ENCODE results near the gene ANKFN1. TPM values are rescaled to one million over a fixed set of nuclear protein-coding genes. Genes with fewer than 3 reads are reported as not detected.
A peak's percentile ranks its signal among the peaks of the same experiment; 100 is the strongest.

Gene ANKFN1
- total and polyA plus RNA-seq, 10 of the 15 experiments (the other 5 are each of a cell fraction or from before 2014, with no cell fraction given): 0.19 TPM; not detected in 9

DNA sequence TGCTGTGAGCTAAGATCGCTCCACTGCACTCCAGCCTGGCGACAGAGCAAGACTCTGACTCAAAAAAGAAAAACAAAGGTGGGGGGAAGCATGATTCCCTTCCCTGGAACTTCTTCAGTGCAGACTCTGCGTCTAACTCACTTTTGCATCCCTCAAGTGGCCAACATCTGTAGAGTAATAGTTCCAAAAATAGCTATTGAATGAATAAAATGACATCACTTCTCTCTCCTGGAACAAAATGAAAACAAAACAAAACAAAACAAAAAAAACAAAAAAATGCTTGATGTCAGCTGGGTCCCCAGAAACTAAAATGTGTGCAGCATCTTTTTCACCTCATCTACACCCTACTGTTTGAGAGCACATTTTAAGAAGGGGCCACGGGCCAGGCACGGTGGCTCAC, 242.5 kb downstream of the ANKFN1 start:
- WGBS (ENCODE audit: insufficient coverage, insufficient replicate concordance, low lambda C conversion rate, missing lambda C conversion rate): 54% methylated on average over 5 of the region's 5 CpGs
- ATAC-seq: no peak

DNA sequence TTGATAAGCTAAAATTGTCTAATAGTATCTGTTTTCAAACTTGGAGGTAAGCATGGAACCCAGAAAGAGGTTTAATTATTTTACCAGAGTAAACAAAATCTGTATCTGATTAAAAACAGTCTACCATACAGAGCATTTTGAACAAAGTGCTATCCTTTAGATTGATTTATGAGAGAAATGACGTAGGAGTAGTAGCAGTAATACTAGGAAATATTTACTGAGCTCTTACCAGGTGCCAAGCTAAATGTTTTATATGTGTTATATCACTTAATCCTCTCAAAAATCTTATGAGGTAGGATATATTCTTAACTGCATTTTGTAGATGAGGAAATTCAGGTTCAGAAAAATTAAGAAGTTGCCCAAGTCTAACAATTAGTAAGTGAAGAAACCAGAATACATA, 253.8 kb downstream of the ANKFN1 start:
- Histone ChIP-seq H3K4me2 (ENCODE audit: control insufficient read depth, insufficient read depth) (no peak overlapping the region), H3K27ac (ENCODE audit: control insufficient read depth, insufficient read depth) (no peak overlapping the region), H3K27me3 (replicated peaks in 1 of 2; ENCODE audit: control insufficient read depth in 2 of 2, insufficient read depth in 2 of 2, low read length in 1 of 2) (no peaks in the 10 kb centered on the region), H3K4me3 (no peak overlapping the region), H3K9ac (ENCODE audit: control insufficient read depth, insufficient read depth, low read length) (no peak overlapping the region), H3K79me2 (ENCODE audit: control insufficient read depth, insufficient read depth, low read length) (no peaks in the 10 kb centered on the region), H2AFZ (ENCODE audit: control insufficient read depth, low read depth, low read length) (no peak overlapping the region), H3K4me1 (ENCODE audit: control insufficient read depth, insufficient read depth, low read length) (no peaks in the 10 kb centered on the region), H4K20me1 (ENCODE audit: control insufficient read depth, insufficient read depth) (no peaks in the 10 kb centered on the region), H3K36me3 (ENCODE audit: control insufficient read depth in 2 of 2, insufficient read depth in 2 of 2, low read length in 1 of 2) (no peaks in the 10 kb centered on the region), H3K9me3 (replicated peaks; ENCODE audit: control insufficient read depth, insufficient read depth, low read length) (no peaks in the 10 kb centered on the region)
- BruUV-seq (replicated peaks): no TSS peak
- FAIRE-seq (no peak), DNase-seq (ENCODE audit: low read depth, low spot score) (no peak), ATAC-seq (no peak)
- ChIA-PET CTCF (interaction anchor here (0.6 kb wide), 1 partner anchor 90 kb away, joined by 3 read pairs; no protein-coding TSS in a partner anchor), POLR2A (no interaction called here), SMC1A (ENCODE audit: uncharacterized antibody, unreplicated experiment) (interaction anchor here (0.7 kb wide), 1 partner anchor 51 kb away, joined by 3 read pairs; no protein-coding TSS in a partner anchor), RAD21 (ENCODE audit: unreplicated experiment) (no interaction called here)
- intact Hi-C loops (cut with micrococcal nuclease; ENCODE audit: unreplicated experiment): no loop called here
- TF ChIP-seq, protein P1, sequence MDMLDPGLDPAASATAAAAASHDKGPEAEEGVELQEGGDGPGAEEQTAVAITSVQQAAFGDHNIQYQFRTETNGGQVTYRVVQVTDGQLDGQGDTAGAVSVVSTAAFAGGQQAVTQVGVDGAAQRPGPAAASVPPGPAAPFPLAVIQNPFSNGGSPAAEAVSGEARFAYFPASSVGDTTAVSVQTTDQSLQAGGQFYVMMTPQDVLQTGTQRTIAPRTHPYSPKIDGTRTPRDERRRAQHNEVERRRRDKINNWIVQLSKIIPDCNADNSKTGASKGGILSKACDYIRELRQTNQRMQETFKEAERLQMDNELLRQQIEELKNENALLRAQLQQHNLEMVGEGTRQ (IDR thresholded peaks at IDR 0.05; ENCODE audit: borderline replicate concordance, low read depth, low read length): no peak
- TF ChIP-seq SRF (IDR thresholded peaks at IDR 0.05; ENCODE audit: low read depth in 2 of 2, low read length in 2 of 2) (no peak), ASH2L (IDR thresholded peaks at IDR 0.05; ENCODE audit: borderline replicate concordance, low read depth) (no peak), JUND (IDR thresholded peaks at IDR 0.05; ENCODE audit: low read depth, low read length) (no peak), EZH2 (IDR thresholded peaks at IDR 0.05; ENCODE audit: borderline replicate concordance, control insufficient read depth, low read depth, low read length) (no peak), POLR2AphosphoS5 (IDR thresholded peaks at IDR 0.05; ENCODE audit: low read length) (no peak), YBX1 (IDR thresholded peaks at IDR 0.05) (no peak), ZBTB4 (CRISPR knock-in tag; IDR thresholded peaks at IDR 0.05) (no peak)
- 5% methylated on average over 1 of the region's 1 CpG for WGBS (ENCODE audit: insufficient coverage, insufficient replicate concordance, low lambda C conversion rate, missing lambda C conversion rate)
- in situ Hi-C loops (cut with MboI): no loop called here

More for the DNA sequence above, 242.5 kb downstream of the ANKFN1 start:
- intact Hi-C loops (cut with micrococcal nuclease; ENCODE audit: unreplicated experiment) (no loop called here), in situ Hi-C loops (cut with MboI) (no loop called here)
- no peak for FAIRE-seq
- no peak overlapping the region for H3K9ac ChIP-seq (ENCODE audit: control insufficient read depth, insufficient read depth, low read length)
- CTCF ChIA-PET: no interaction called here
- H4K20me1 ChIP-seq (ENCODE audit: control insufficient read depth, insufficient read depth): no peaks in the 10 kb centered on the region
- RAD21 ChIA-PET (ENCODE audit: unreplicated experiment): no interaction called here
- H2AFZ ChIP-seq (ENCODE audit: control insufficient read depth, low read depth, low read length): no peak overlapping the region
- SMC1A ChIA-PET (ENCODE audit: uncharacterized antibody, unreplicated experiment): interaction anchor here (0.5 to 1.3 kb wide), 2 partner anchors 13 to 81 kb away, joined by 3 to 4 read pairs; no protein-coding TSS in a partner anchor
- DNase-seq (ENCODE audit: low read depth, low spot score): no peak
- TF ChIP-seq HCFC1 (IDR thresholded peaks at IDR 0.05; ENCODE audit: low read length) (no peak), ATF7 (IDR thresholded peaks at IDR 0.05; ENCODE audit: low read depth) (0 out of 2 replicates have a peak, but pooled peaks have one; percentile 17)
- BruUV-seq (replicated peaks): no TSS peak
- no peaks in the 10 kb centered on the region for H3K27me3 ChIP-seq (replicated peaks in 1 of 2; ENCODE audit: control insufficient read depth in 2 of 2, insufficient read depth in 2 of 2, low read length in 1 of 2)
- POLR2A ChIA-PET: no interaction called here
- no peaks in the 10 kb centered on the region for H3K79me2 ChIP-seq (ENCODE audit: control insufficient read depth, insufficient read depth, low read length)
- H3K4me1 ChIP-seq (ENCODE audit: control insufficient read depth, insufficient read depth, low read length): no peaks in the 10 kb centered on the region
- no peaks in the 10 kb centered on the region for H3K9me3 ChIP-seq (replicated peaks; ENCODE audit: control insufficient read depth, insufficient read depth, low read length)
- no peak overlapping the region for H3K27ac ChIP-seq (ENCODE audit: control insufficient read depth, insufficient read depth)
- no peak overlapping the region for H3K4me2 ChIP-seq (ENCODE audit: control insufficient read depth, insufficient read depth)
- no peak overlapping the region for H3K4me3 ChIP-seq
- H3K36me3 ChIP-seq (ENCODE audit: control insufficient read depth in 2 of 2, insufficient read depth in 2 of 2, low read length in 1 of 2): no peaks in the 10 kb centered on the region
